H9 (cell line): ENCODE data around the gene SDK1. TPM values are rescaled to one million over a fixed set of nuclear protein-coding genes. Genes with fewer than 3 reads are reported as not detected.

Experiments used
- DNase-seq: peaks from one replicate; pipeline ENCODE4 v3.0.0-alpha.2; 2017
- H2AFZ ChIP-seq: one replicate; pipeline ENCODE4 v1.6.1; 2013; ENCODE audit warnings: mild to moderate bottlenecking, low read length, control low read depth, moderate library complexity
- H2AK5ac ChIP-seq: 2 replicates; pipeline ENCODE4 v1.6.1; 2013; ENCODE audit warnings: low read length, control low read depth, mixed read lengths; ENCODE audit not compliant: insufficient read length
- H2BK120ac ChIP-seq: one replicate; pipeline ENCODE4 v1.6.1; 2013; ENCODE audit warnings: low read depth, mild to moderate bottlenecking, low read length, control low read depth, inconsistent platforms; ENCODE audit not compliant: poor library complexity, severe bottlenecking
- H2BK12ac ChIP-seq: 2 replicates; pipeline ENCODE4 v1.6.1; 2013; ENCODE audit warnings: low read length, control low read depth, mixed read lengths, low read depth; ENCODE audit not compliant: insufficient read length
- H2BK15ac ChIP-seq: 2 replicates; pipeline ENCODE4 v1.6.1; 2013; ENCODE audit warnings: low read depth, low read length, control low read depth
- H2BK20ac ChIP-seq: one replicate; pipeline ENCODE4 v1.6.1; 2013; ENCODE audit warnings: low read depth, mild to moderate bottlenecking, low read length, control low read depth, inconsistent platforms; ENCODE audit not compliant: poor library complexity, severe bottlenecking
- H2BK5ac ChIP-seq: 2 replicates; pipeline ENCODE4 v1.6.1; 2013; ENCODE audit warnings: low read length, control low read depth, mixed read lengths; ENCODE audit not compliant: insufficient read length
- H3K14ac ChIP-seq: 2 replicates; pipeline ENCODE4 v1.6.1; 2013; ENCODE audit warnings: low read length, control low read depth; ENCODE audit not compliant: insufficient read depth
- H3K18ac ChIP-seq: 2 replicates; pipeline ENCODE4 v1.6.1; 2013; ENCODE audit warnings: low read depth, mild to moderate bottlenecking, mixed read lengths, low read length, control low read depth; ENCODE audit not compliant: insufficient read length
- H3K23ac ChIP-seq: 2 replicates; pipeline ENCODE4 v1.6.1; 2013; ENCODE audit warnings: low read length, control low read depth, mixed read lengths, low read depth; ENCODE audit not compliant: insufficient read length
- H3K23me2 ChIP-seq: 2 replicates; pipeline ENCODE4 v1.6.1; 2013; ENCODE audit warnings: low read depth, mild to moderate bottlenecking, mixed read lengths, low read length, control low read depth; ENCODE audit not compliant: insufficient read length, poor library complexity, severe bottlenecking
- H3K27ac ChIP-seq: 2 replicates; pipeline ENCODE4 v1.5.1; 2013; ENCODE audit warnings: low read length, control low read depth, mixed read lengths, low read depth; ENCODE audit not compliant: insufficient read length
- H3K27me3 ChIP-seq: 2 replicates; pipeline ENCODE4 v1.6.1; 2013; ENCODE audit warnings: low read length, control low read depth, inconsistent platforms; ENCODE audit not compliant: insufficient read depth
- H3K4ac ChIP-seq: 2 replicates; pipeline ENCODE4 v1.6.1; 2013; ENCODE audit warnings: low read depth, mild to moderate bottlenecking, control low read depth, inconsistent platforms, low read length, moderate library complexity
- H3K4me1 ChIP-seq: 2 replicates; pipeline ENCODE4 v1.6.1; 2013; ENCODE audit warnings: low read length, control low read depth, inconsistent platforms; ENCODE audit not compliant: insufficient read depth
- H3K4me2 ChIP-seq: 2 replicates; pipeline ENCODE4 v1.6.1; 2013; ENCODE audit warnings: low read length, control low read depth, mixed read lengths; ENCODE audit not compliant: insufficient read length, insufficient read depth
- H3K56ac ChIP-seq: 2 replicates; pipeline ENCODE4 v1.6.1; 2013; ENCODE audit warnings: low read depth, mild to moderate bottlenecking, mixed read lengths, low read length, control low read depth; ENCODE audit not compliant: insufficient read length
- H3K79me1 ChIP-seq: 2 replicates; pipeline ENCODE4 v1.6.1; 2013; ENCODE audit warnings: low read depth, mild to moderate bottlenecking, moderate library complexity, low read length, control low read depth, inconsistent platforms; ENCODE audit not compliant: insufficient read depth, poor library complexity, severe bottlenecking
- H3K79me2 ChIP-seq: 2 replicates; pipeline ENCODE4 v1.6.1; 2013; ENCODE audit warnings: low read length, control low read depth, inconsistent platforms; ENCODE audit not compliant: insufficient read depth
- H3K9ac ChIP-seq: 2 replicates; pipeline ENCODE4 v1.6.1; 2013; ENCODE audit warnings: low read length, control low read depth, mixed read lengths; ENCODE audit not compliant: insufficient read length; ENCODE audit errors: extremely low read depth
- H3K9me3 ChIP-seq: one replicate; pipeline ENCODE4 v1.6.1; 2013; ENCODE audit warnings: low read depth, low read length, inconsistent platforms; ENCODE audit not compliant: control insufficient read depth
- H3T11ph ChIP-seq: one replicate; pipeline ENCODE4 v1.6.1; 2013; ENCODE audit warnings: mild to moderate bottlenecking, low read length, control low read depth, inconsistent platforms
- H4K20me1 ChIP-seq: one replicate; pipeline ENCODE4 v1.6.1; 2013; ENCODE audit not compliant: control insufficient read depth, insufficient read length, insufficient read depth
- H4K5ac ChIP-seq: 2 replicates; pipeline ENCODE4 v1.6.1; 2013; ENCODE audit warnings: low read depth, mild to moderate bottlenecking, mixed read lengths, low read length, control low read depth; ENCODE audit not compliant: insufficient read length
- H4K8ac ChIP-seq: replicated peaks from 2 replicates; pipeline ENCODE4 v1.6.1; 2013; ENCODE audit warnings: low read length, control low read depth, mixed read lengths, low read depth; ENCODE audit not compliant: insufficient read length
- H4K91ac ChIP-seq: 2 replicates; pipeline ENCODE4 v1.6.1; 2013; ENCODE audit warnings: low read depth, mild to moderate bottlenecking, moderate library complexity, mixed read lengths, low read length, control low read depth; ENCODE audit not compliant: insufficient read length
- H3K27ac Mint-ChIP-seq, 3 experiments: 2 replicates in 2 of 3; 3 replicates in 1 of 3; pipeline ENCODE4 v1.8.0; 2020 to 2021; ENCODE audit warnings: mixed read lengths in 3 of 3, mild to moderate bottlenecking in 1 of 3, moderate library complexity in 1 of 3
- H3K27me3 Mint-ChIP-seq: 2 replicates; pipeline ENCODE4 v1.8.0; 2021; ENCODE audit warnings: low read depth, mild to moderate bottlenecking, moderate library complexity, mixed read lengths
- H3K36me3 Mint-ChIP-seq, 3 experiments: 2 replicates in 2 of 3; 3 replicates in 1 of 3; pipeline ENCODE4 v1.8.0; 2020 to 2021; ENCODE audit warnings: low read depth in 3 of 3, mixed read lengths in 3 of 3; ENCODE audit not compliant: insufficient read depth in 1 of 3
- H3K4me1 Mint-ChIP-seq, 2 experiments: 2 replicates each; pipeline ENCODE4 v1.8.0; 2020; ENCODE audit warnings: mixed read lengths in 2 of 2
- H3K4me3 Mint-ChIP-seq, 2 experiments: 2 replicates in 1 of 2; 3 replicates in 1 of 2; pipeline ENCODE4 v1.8.0; 2020 to 2021; ENCODE audit warnings: mild to moderate bottlenecking in 2 of 2, mixed read lengths in 2 of 2, moderate library complexity in 1 of 2
- H3K9me3 Mint-ChIP-seq, 2 experiments: 2 replicates in 1 of 2; 3 replicates in 1 of 2; pipeline ENCODE4 v1.8.0; 2020; ENCODE audit warnings: mild to moderate bottlenecking in 2 of 2, mixed read lengths in 2 of 2, moderate library complexity in 1 of 2
- WGBS: extraction: QIAGEN DNeasy Blood & Tissue Kit; methylation state at CpG from one replicate; pipeline ENCODE4 v1.1.7; 2013; ENCODE audit warnings: missing lambda C conversion rate, low lambda C conversion rate, mixed read lengths; ENCODE audit not compliant: insufficient read length; ENCODE audit errors: extremely low coverage; 5-methylcytosine and 5-hydroxymethylcytosine counted together
- total RNA-seq: library from RNA; stranded (reverse); gene quantifications from 2 replicates; pipeline ENCODE4 v1.2.1, GENCODE V29; 2021
- TF ChIP-seq, protein P1 (sequence below): fragments of 200-600 bp; sonication (generic); conservative IDR thresholded peaks from 3 replicates; pipeline ENCODE4 v1.8.0; 2021; ENCODE audit warnings: antibody characterized with exemption, mild to moderate bottlenecking

SDK1 gene
- total RNA-seq, 1 experiment from 2014 or later, result 8.7 TPM

GRCh38 chr7:3641582-3641981 lies 340.5 kb downstream of the SDK1 start:
- no peak overlapping the region for H2BK15ac ChIP-seq
- no peaks in the 10 kb centered on the region for H3K79me2 ChIP-seq
- no peak overlapping the region for H2BK12ac ChIP-seq
- no peaks in the 10 kb centered on the region for H3K4me1 ChIP-seq
- H3K18ac ChIP-seq, result peak overlapping the region; percentile 70
- no peak overlapping the region for H2BK5ac ChIP-seq
- H2AK5ac ChIP-seq, result no peak overlapping the region
- no peak overlapping the region for H3K14ac ChIP-seq
- H3K9me3 Mint-ChIP-seq, result no peaks in the 10 kb centered on the region
- H3K79me1 ChIP-seq, result no peaks in the 10 kb centered on the region
- peak overlapping the region in 1 of 3 experiments; percentile 81; a peak in 1 of 7 replicates for H3K27ac Mint-ChIP-seq
- no peaks in the 10 kb centered on the region for H3K27me3 Mint-ChIP-seq
- no peak overlapping the region for H3K9ac ChIP-seq
- no peak for DNase-seq
- TF ChIP-seq, protein P1, sequence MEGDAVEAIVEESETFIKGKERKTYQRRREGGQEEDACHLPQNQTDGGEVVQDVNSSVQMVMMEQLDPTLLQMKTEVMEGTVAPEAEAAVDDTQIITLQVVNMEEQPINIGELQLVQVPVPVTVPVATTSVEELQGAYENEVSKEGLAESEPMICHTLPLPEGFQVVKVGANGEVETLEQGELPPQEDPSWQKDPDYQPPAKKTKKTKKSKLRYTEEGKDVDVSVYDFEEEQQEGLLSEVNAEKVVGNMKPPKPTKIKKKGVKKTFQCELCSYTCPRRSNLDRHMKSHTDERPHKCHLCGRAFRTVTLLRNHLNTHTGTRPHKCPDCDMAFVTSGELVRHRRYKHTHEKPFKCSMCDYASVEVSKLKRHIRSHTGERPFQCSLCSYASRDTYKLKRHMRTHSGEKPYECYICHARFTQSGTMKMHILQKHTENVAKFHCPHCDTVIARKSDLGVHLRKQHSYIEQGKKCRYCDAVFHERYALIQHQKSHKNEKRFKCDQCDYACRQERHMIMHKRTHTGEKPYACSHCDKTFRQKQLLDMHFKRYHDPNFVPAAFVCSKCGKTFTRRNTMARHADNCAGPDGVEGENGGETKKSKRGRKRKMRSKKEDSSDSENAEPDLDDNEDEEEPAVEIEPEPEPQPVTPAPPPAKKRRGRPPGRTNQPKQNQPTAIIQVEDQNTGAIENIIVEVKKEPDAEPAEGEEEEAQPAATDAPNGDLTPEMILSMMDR, result no peak
- H4K91ac ChIP-seq, result no peak overlapping the region
- H3K23me2 ChIP-seq, result no peaks in the 10 kb centered on the region
- H3K56ac ChIP-seq, result no peak overlapping the region
- no peak overlapping the region for H3K4me3 Mint-ChIP-seq
- H2AFZ ChIP-seq, result no peak overlapping the region
- no peak overlapping the region for H3K4ac ChIP-seq
- no peaks in the 10 kb centered on the region for H3K27me3 ChIP-seq
- no peak overlapping the region for H4K5ac ChIP-seq
- peaks cover 0 to 7% (median 0%) of the 10 kb centered on the region in 3 experiments; a peak in 2 of 7 replicates for H3K36me3 Mint-ChIP-seq
- no peak overlapping the region for H3T11ph ChIP-seq
- no peaks in the 10 kb centered on the region for H4K20me1 ChIP-seq
- H3K9me3 ChIP-seq, result no peaks in the 10 kb centered on the region
- no peak overlapping the region for H2BK120ac ChIP-seq
- H3K4me1 Mint-ChIP-seq, result no peaks in the 10 kb centered on the region
- no peak overlapping the region for H3K27ac ChIP-seq
- H4K8ac ChIP-seq, result no peak overlapping the region
- no peak overlapping the region for H2BK20ac ChIP-seq
- H3K23ac ChIP-seq, result no peak overlapping the region
- H3K4me2 ChIP-seq, result no peak overlapping the region
- no CpG with 5 or more reads among the region's 14 CpGs for WGBS
